H1 (cell line): ENCODE measurements around the gene SMARCB1. TPM values are rescaled to one million over a fixed set of nuclear protein-coding genes. Genes with fewer than 3 reads are reported as not detected.

ENCODE experiments used
- CTCF ChIA-PET: fragments of 300-600 bp; sonication (Branson Sonifier 250); formaldehyde crosslinking; loops from one replicate; lab custom pipeline; 2021; ENCODE audit not compliant: partially characterized antibody; lab: Charles Lee
- POLR2A ChIA-PET: fragments of 300-600 bp; sonication (Branson Sonifier 250); formaldehyde crosslinking; loops from one replicate; lab custom pipeline; 2021; ENCODE audit warnings: inconsistent platforms; ENCODE audit not compliant: partially characterized antibody; lab: Charles Lee
- DNase-seq, 2 experiments: peaks; one replicate each; pipeline versions ENCODE4 v3.0.0 to v3.0.0-alpha.2; 2010 to 2022; ENCODE audit warnings: low spot score in 2 of 2, low read depth in 1 of 2, mixed read lengths in 1 of 2
- FAIRE-seq: peaks from 2 replicates; lab custom pipeline; 2011; peaks lifted over from hg19 to GRCh38; lab: Jason Lieb, UNC
- H2AFZ ChIP-seq: 2 replicates; pipeline ENCODE4 v1.8.1; 2012; ENCODE audit warnings: low read length, inconsistent platforms
- H2AK5ac ChIP-seq: 2 replicates; pipeline ENCODE4 v1.6.1; 2013; ENCODE audit warnings: low read depth, low read length
- H2BK120ac ChIP-seq: replicated peaks from 2 replicates; pipeline ENCODE3; 2013; ENCODE audit warnings: low read depth, low read length, inconsistent platforms
- H2BK12ac ChIP-seq: 2 replicates; pipeline ENCODE4 v1.6.1; 2013; ENCODE audit warnings: low read depth, low read length
- H2BK15ac ChIP-seq: 2 replicates; pipeline ENCODE4 v1.6.1; 2013; ENCODE audit warnings: low read length
- H2BK20ac ChIP-seq: 2 replicates; pipeline ENCODE4 v1.6.1; 2013; ENCODE audit warnings: low read length
- H2BK5ac ChIP-seq: 2 replicates; pipeline ENCODE4 v1.6.1; 2013; ENCODE audit warnings: low read depth, low read length
- H3K14ac ChIP-seq: 2 replicates; pipeline ENCODE4 v1.6.1; 2013; ENCODE audit warnings: inconsistent platforms; ENCODE audit not compliant: insufficient read length
- H3K18ac ChIP-seq: 2 replicates; pipeline ENCODE4 v1.6.1; 2013; ENCODE audit warnings: low read length; ENCODE audit errors: extremely low read depth
- H3K23ac ChIP-seq: 2 replicates; pipeline ENCODE4 v1.6.1; 2013; ENCODE audit warnings: inconsistent platforms; ENCODE audit not compliant: insufficient read length
- H3K23me2 ChIP-seq: 2 replicates; pipeline ENCODE4 v1.6.1; 2013; ENCODE audit warnings: low read depth, low read length
- H3K27ac ChIP-seq: 2 replicates; pipeline ENCODE4 v1.6.1; 2011; ENCODE audit warnings: low read depth, low read length, inconsistent platforms
- H3K27me3 ChIP-seq, 4 experiments: replicated peaks in 1 of 4; 1 replicate in 1 of 4; 2 replicates in 3 of 4; pipeline versions ENCODE4 v1.6.1 to v1.8.1; 2011 to 2013; ENCODE audit warnings: low read length in 3 of 4, mild to moderate bottlenecking in 3 of 4, inconsistent platforms in 2 of 4, mixed read lengths in 2 of 4, moderate library complexity in 1 of 4; ENCODE audit not compliant: control insufficient read depth in 3 of 4, insufficient read depth in 3 of 4; ENCODE audit errors: extremely low read depth in 1 of 4
- H3K36me3 ChIP-seq, 4 experiments: 2 replicates each; pipeline versions ENCODE4 v1.6.1 to v1.8.1; 2011 to 2013; ENCODE audit warnings: mild to moderate bottlenecking in 4 of 4, low read length in 3 of 4, moderate library complexity in 2 of 4, control low read depth in 1 of 4, inconsistent platforms in 1 of 4; ENCODE audit not compliant: insufficient read depth in 4 of 4, control insufficient read depth in 2 of 4
- H3K4ac ChIP-seq: replicated peaks from 2 replicates; pipeline ENCODE3; 2013; ENCODE audit warnings: low read length, low read depth, mixed read lengths, inconsistent platforms; ENCODE audit not compliant: insufficient read length
- H3K4me1 ChIP-seq, 4 experiments: replicated peaks in 1 of 4; 1 replicate in 1 of 4; 2 replicates in 3 of 4; pipeline versions ENCODE4 v1.6.1 to v1.8.1; 2011 to 2013; ENCODE audit warnings: low read length in 3 of 4, inconsistent platforms in 2 of 4, mixed read lengths in 1 of 4; ENCODE audit not compliant: insufficient read depth in 4 of 4, control insufficient read depth in 3 of 4
- H3K4me2 ChIP-seq, 2 experiments: 2 replicates each; pipeline versions ENCODE4 v1.6.1 to v1.8.1; 2011 to 2013; ENCODE audit warnings: low read depth in 2 of 2, low read length in 2 of 2, control low read depth in 1 of 2, inconsistent platforms in 1 of 2, mild to moderate bottlenecking in 1 of 2; ENCODE audit not compliant: insufficient read depth in 1 of 2
- H3K4me3 ChIP-seq, 4 experiments: fragments of 200-600, 300-600 bp in 1 of 4; sonication (generic), shearing (Covaris generic), sonication (Bioruptor Twin) in 1 of 4; 2 replicates each; pipeline versions ENCODE4 v1.5.1 to v1.8.1; 2011 to 2016; ENCODE audit warnings: low read length in 4 of 4, low read depth in 3 of 4, control low read depth in 2 of 4, inconsistent platforms in 2 of 4, mild to moderate bottlenecking in 2 of 4, mixed read lengths in 1 of 4, moderate library complexity in 1 of 4; ENCODE audit not compliant: insufficient read depth in 2 of 4; ENCODE audit errors: extremely low read depth in 1 of 4
- H3K56ac ChIP-seq: replicated peaks from 2 replicates; pipeline ENCODE3; 2013; ENCODE audit warnings: low read depth, mild to moderate bottlenecking, mixed read lengths, low read length, inconsistent platforms; ENCODE audit not compliant: insufficient read length
- H3K79me1 ChIP-seq: 2 replicates; pipeline ENCODE4 v1.6.1; 2013; ENCODE audit warnings: low read depth, low read length, control low read depth
- H3K79me2 ChIP-seq, 2 experiments: 2 replicates each; pipeline versions ENCODE4 v1.6.1 to v1.8.1; 2012 to 2013; ENCODE audit warnings: low read length in 2 of 2, mild to moderate bottlenecking in 2 of 2, inconsistent platforms in 1 of 2; ENCODE audit not compliant: insufficient read depth in 2 of 2, control insufficient read depth in 1 of 2
- H3K9ac ChIP-seq, 4 experiments: replicated peaks in 1 of 4; 1 replicate in 1 of 4; 2 replicates in 3 of 4; pipeline versions ENCODE4 v1.6.1 to v1.8.1; 2011 to 2013; ENCODE audit warnings: low read depth in 3 of 4, low read length in 3 of 4, control low read depth in 2 of 4, mild to moderate bottlenecking in 2 of 4, moderate library complexity in 2 of 4, inconsistent platforms in 1 of 4; ENCODE audit errors: extremely low read depth in 1 of 4
- H3K9me3 ChIP-seq, 2 experiments: 2 replicates each; pipeline versions ENCODE4 v1.6.1 to v1.8.1; 2012 to 2013; ENCODE audit warnings: mild to moderate bottlenecking in 2 of 2, moderate library complexity in 2 of 2, control low read depth in 1 of 2, inconsistent platforms in 1 of 2, low read depth in 1 of 2, low read length in 1 of 2, mixed read lengths in 1 of 2; ENCODE audit not compliant: insufficient read depth in 2 of 2
- H4K20me1 ChIP-seq, 2 experiments: replicated peaks in 1 of 2; 2 replicates each; pipeline versions ENCODE3 to v1.8.1; 2011 to 2013; ENCODE audit warnings: inconsistent platforms in 2 of 2, low read length in 2 of 2, mild to moderate bottlenecking in 1 of 2; ENCODE audit not compliant: insufficient read depth in 2 of 2, control insufficient read depth in 1 of 2
- H4K5ac ChIP-seq: 2 replicates; pipeline ENCODE4 v1.6.1; 2013; ENCODE audit warnings: low read length, low read depth, mixed read lengths, inconsistent platforms; ENCODE audit not compliant: insufficient read length
- H4K8ac ChIP-seq: 2 replicates; pipeline ENCODE4 v1.8.0; 2013; ENCODE audit warnings: mild to moderate bottlenecking, moderate library complexity, low read length, inconsistent platforms; ENCODE audit not compliant: insufficient read depth; ENCODE audit errors: extremely low read depth
- H4K91ac ChIP-seq: replicated peaks from 2 replicates; pipeline ENCODE3; 2013; ENCODE audit warnings: low read length, mixed read lengths, inconsistent platforms; ENCODE audit not compliant: insufficient read length
- HDAC2 ChIP-seq, 2 experiments: fragments of 300-600 bp in 1 of 2; sonication (generic) in 1 of 2; IDR thresholded peaks; 2 replicates each; pipeline ENCODE4 v1.6.1; 2011 to 2012; ENCODE audit warnings: low read depth in 2 of 2, low read length in 2 of 2, mild to moderate bottlenecking in 2 of 2, moderate library complexity in 2 of 2, borderline replicate concordance in 1 of 2, inconsistent platforms in 1 of 2
- WGBS, 2 experiments: shearing (Covaris generic) in 1 of 2; methylation state at CpG; one replicate each; pipeline versions ENCODE4 v1.1.6 to v1.1.7; 2013 to 2015; ENCODE audit warnings: low lambda C conversion rate in 2 of 2, mixed read lengths in 2 of 2, inconsistent platforms in 1 of 2, low coverage in 1 of 2, missing lambda C conversion rate in 1 of 2; ENCODE audit not compliant: insufficient replicate concordance in 2 of 2, insufficient coverage in 1 of 2, insufficient read length in 1 of 2; ENCODE audit errors: extremely low coverage in 1 of 2, missing lambda C conversion rate in 1 of 2; 5-methylcytosine and 5-hydroxymethylcytosine counted together
- polyA plus RNA-seq, 7 experiments: library from polyadenylated mRNA; depleted of rRNA in 3 of 7; stranded (reverse) in 5 of 7; unstranded in 2 of 7; fragments of >200 nt in 5 of 7; fragments of 200-250 nt in 2 of 7; gene quantifications; 1 replicate in 5 of 7; 2 replicates in 1 of 7; 4 replicates in 1 of 7; pipeline versions ENCODE4 v1.2.1 to v1.2.3, GENCODE V29; 2011 to 2013; ENCODE audit warnings: missing spikeins in 2 of 7, mixed read lengths in 2 of 7
- total RNA-seq: library from RNA; stranded (reverse); fragmentation: NEBNext Ultra II Directional; extraction: Animal tissue kit (Norgen Biotek cat#: 25700); gene quantifications from 2 replicates; pipeline ENCODE4 v1.2.1, GENCODE V29; 2021

The SMARCB1 gene
- total and polyA plus RNA-seq, 2 of the 8 experiments (the other 6 are each of a cell fraction or from before 2014, with no cell fraction given), result 116 to 145 TPM

DNA sequence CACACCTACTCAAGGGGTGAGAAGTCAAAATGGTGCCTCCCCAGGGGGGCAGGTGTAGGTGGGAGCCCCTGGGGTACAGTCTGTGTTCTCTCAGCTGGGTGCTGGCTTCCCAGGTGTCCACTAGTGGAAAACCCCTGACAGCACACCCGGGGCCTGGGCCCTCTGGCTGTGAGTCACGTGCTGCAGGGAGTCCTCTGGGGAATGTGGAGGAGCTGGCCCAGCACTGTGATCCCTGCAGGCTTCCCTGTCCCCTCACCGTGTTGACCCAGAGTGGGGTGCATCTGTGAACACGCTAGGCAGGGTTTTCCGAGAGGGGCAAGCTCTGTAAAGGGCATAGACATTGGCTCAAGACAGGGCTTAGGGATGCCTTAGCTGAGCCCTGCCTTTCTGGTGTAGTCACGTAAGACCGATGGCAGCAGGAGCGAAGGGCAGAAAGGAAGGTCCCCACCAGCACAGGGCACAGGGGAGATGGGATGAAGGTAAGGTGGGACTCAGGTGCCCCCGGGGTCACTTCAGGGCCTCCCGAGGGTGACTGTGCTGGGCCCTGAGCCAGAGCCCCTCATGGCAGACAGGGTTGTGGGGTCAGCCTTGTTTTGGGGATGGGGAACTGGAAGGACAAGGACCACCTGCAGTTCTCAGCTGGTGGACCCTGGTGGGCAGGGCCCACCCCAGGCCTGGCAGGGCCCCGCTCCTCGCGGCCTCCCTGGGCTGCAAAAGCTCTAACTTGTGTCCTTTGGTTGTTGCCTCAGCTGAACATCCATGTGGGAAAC is 37.9 kb downstream of the SMARCB1 start:
- H3K56ac ChIP-seq, result no peak overlapping the region
- H2BK5ac ChIP-seq, result peak overlapping the region; percentile 96; the same call in 1 of the 2 replicates
- H2AFZ ChIP-seq, result no peak overlapping the region
- H3K14ac ChIP-seq, result no peak overlapping the region
- FAIRE-seq (no peak), DNase-seq (no peak)
- H3K4me2 ChIP-seq, result no peak overlapping the region
- H3K36me3 ChIP-seq, result peaks cover 11 to 55% (median 26%) of the 10 kb centered on the region in 4 experiments
- H3K9ac ChIP-seq, result no peak overlapping the region
- H3K4me3 ChIP-seq, result no peak overlapping the region
- no peaks in the 10 kb centered on the region; a peak in 1 of 7 replicates for H3K27me3 ChIP-seq
- H3K9me3 ChIP-seq, result no peaks in the 10 kb centered on the region
- H3K79me2 ChIP-seq, result no peaks in the 10 kb centered on the region
- CTCF ChIA-PET, result interaction anchor here (0.7 to 1.8 kb wide), 3 partner anchors 10 to 351 kb away, joined by 3 to 4 read pairs (median 4); partner anchors contain the start of gene CHCHD10
- H3K79me1 ChIP-seq, result no peaks in the 10 kb centered on the region
- H2BK15ac ChIP-seq, result no peak overlapping the region
- H3K4ac ChIP-seq, result no peak overlapping the region
- no peak overlapping the region for H2AK5ac ChIP-seq
- no peak overlapping the region for H2BK120ac ChIP-seq
- H3K23me2 ChIP-seq, result no peaks in the 10 kb centered on the region
- WGBS, 2 experiments, result 90% methylated on average over 13 of the region's 13 CpGs; no CpG with 5 or more reads in 1 of the 2 experiments
- no peak overlapping the region for H4K5ac ChIP-seq
- no peak overlapping the region for H3K23ac ChIP-seq
- TF ChIP-seq HDAC2 (IDR thresholded peaks at IDR 0.05; ENCODE audit: borderline replicate concordance in 1 of 2, low read depth in 2 of 2, low read length in 2 of 2), result no peak
- TF ChIP-seq, all 59 proteins: peak for 0
- H3K18ac ChIP-seq, result no peak overlapping the region
- H3K4me1 ChIP-seq, result no peaks in the 10 kb centered on the region
- no peak overlapping the region for H4K91ac ChIP-seq
- H3K27ac ChIP-seq, result no peak overlapping the region; the same call in 1 of the 2 replicates
- no peak overlapping the region for H2BK12ac ChIP-seq
- POLR2A ChIA-PET, result interaction anchor here (0.9 to 2.0 kb wide), 7 partner anchors 8 to 69 kb away, joined by 3 to 6 read pairs (median 4); partner anchors contain the start of gene MIF
- no peak overlapping the region for H2BK20ac ChIP-seq
- no peak overlapping the region for H4K8ac ChIP-seq
- H4K20me1 ChIP-seq, result peaks cover 0 to 10% of the 10 kb centered on the region in 2 experiments
